Epithelial cell of esophagus (primary cell): ENCODE data around the gene FUOM.

ENCODE experiments used
- DNase-seq: peaks from one replicate; pipeline ENCODE4 v3.0.0; 2010; ENCODE audit warnings: low read depth
- H3K4me3 ChIP-seq: 2 replicates; pipeline ENCODE4 v1.5.1; 2011; ENCODE audit warnings: mild to moderate bottlenecking, low read length, control low read depth
- CTCF ChIP-seq: IDR thresholded peaks from 2 replicates; pipeline ENCODE4 v1.5.1; 2011; ENCODE audit warnings: low read depth, mild to moderate bottlenecking, low read length, control low read depth, inconsistent platforms; ENCODE audit not compliant: insufficient read depth; ENCODE audit errors: missing control alignments

The FUOM gene, protein sequence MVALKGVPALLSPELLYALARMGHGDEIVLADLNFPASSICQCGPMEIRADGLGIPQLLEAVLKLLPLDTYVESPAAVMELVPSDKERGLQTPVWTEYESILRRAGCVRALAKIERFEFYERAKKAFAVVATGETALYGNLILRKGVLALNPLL

GRCh38 chr10:133357285-133358161 lies at the start of gene FUOM:
Gene FUOM (minus strand): TSS chr10:133358019. CDS start chr10:133358007, 12 bp downstream.
- DNase-seq = peak; percentile 43
- H3K4me3 ChIP-seq = peak within 1 kb of the TSS; percentile 49
- TF ChIP-seq CTCF = no peak

- no peak for DNase-seq
- no peak for TF ChIP-seq CTCF
- no peak overlapping the region for H3K4me3 ChIP-seq
These were observed 48.2 kb upstream of the FUOM start for GRCh38 chr10:133405844-133406527.

DNA sequence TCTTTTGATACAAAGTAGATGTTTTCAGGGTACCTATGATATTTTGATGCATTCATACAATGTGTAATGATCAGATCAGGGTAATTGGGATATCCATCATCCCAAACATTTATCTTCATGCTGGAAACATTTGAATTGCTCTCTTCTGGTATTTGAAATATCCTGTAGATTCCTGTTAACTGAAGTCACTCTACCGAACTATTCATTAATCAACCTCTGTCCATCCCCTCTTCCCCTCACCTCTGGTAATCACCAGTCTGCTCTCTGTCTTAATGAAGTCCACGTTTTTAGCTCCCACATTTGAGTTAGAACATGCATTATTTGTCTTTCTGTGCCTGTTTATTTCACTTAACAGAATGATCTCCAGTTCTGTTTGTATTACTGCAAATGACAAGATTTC lies 47.5 kb upstream of the FUOM start:
- H3K4me3 ChIP-seq = no peak overlapping the region
- no peak for TF ChIP-seq CTCF
- DNase-seq = no peak

DNA sequence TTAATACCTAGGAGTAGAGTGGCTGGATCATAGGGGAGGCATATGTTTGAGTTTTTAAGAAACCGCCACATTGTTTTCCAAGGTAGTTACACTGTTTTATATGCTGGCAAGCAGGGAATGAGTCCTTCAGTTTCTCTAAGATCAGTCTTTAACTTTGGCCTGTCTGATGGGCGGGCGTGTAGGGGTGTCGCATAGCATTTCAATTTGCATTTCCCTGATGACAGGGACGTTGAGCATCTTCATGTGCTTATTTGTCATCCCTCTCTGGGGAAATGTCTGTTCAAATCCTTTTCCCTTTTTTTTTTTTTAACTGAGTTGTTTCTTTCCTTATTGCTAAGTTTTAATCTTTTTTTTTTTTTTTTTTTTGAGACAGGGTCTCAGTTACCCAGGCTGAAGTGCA lies 46.0 kb upstream of the FUOM start:
- DNase-seq = no peak
- no peak for TF ChIP-seq CTCF
- H3K4me3 ChIP-seq = no peak overlapping the region

DNA sequence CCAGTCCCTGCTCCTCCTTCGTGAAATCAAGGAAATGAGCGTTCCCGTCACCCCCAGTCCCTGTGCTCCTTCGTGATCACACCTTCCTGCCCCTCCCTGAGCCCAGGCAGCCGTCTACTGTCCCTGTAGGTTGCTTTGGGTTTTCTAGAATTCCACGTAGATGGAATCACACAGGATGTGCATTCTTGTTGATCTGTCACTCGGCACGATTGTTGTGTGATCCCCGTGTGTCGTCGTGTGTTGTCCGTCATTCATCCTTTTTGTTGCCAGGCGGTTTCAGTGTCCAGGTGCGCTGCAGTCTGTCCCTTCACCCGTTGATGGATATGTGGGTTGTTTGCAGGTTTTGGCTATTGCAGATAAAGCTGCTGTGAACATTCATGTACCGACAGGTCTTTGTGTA lies 45.5 kb upstream of the FUOM start:
- H3K4me3 ChIP-seq = no peak overlapping the region
- DNase-seq = no peak
- no peak for TF ChIP-seq CTCF

- DNase-seq = no peak
- TF ChIP-seq CTCF = no peak
- no peak overlapping the region for H3K4me3 ChIP-seq
These were observed 44.3 kb upstream of the FUOM start for GRCh38 chr10:133401981-133402725.
